ENCODE results near the gene SPP2. TPM values are rescaled to one million over a fixed set of nuclear protein-coding genes. Genes with fewer than 3 reads are reported as not detected.

Gene SPP2
- total RNA-seq, 5 donors from 2014 or later (not counting 1 experiment from before 2014, with no cell fraction given) = not detected

GRCh38 chr2:234125451-234126145, 75.1 kb downstream of the SPP2 start:
- ATAC-seq (replicated peaks in 1 of 4) = no peak
- POLR2A ChIA-PET = interaction anchor here in 1 of 2 donors (0.6 kb wide), 1 partner anchor 172 kb away, joined by 3 read pairs; no protein-coding TSS in a partner anchor

GRCh38 chr2:234126146-234126470, 75.6 kb downstream of the SPP2 start:
- H3K36me3 Mint-ChIP-seq = no peaks in the 10 kb centered on the region
- WGBS (ENCODE audit: insufficient coverage) = no CpG with 5 or more reads among the region's 6 CpGs
- no peaks in the 10 kb centered on the region for H3K27me3 ChIP-seq (replicated peaks in 1 of 2; ENCODE audit: control insufficient read depth in 2 of 2, extremely low read depth in 1 of 2, insufficient read depth in 2 of 2, low read length in 1 of 2)
- no peaks in the 10 kb centered on the region for H3K9me3 ChIP-seq
- H3K27ac Mint-ChIP-seq = no peak overlapping the region
- H3K9me3 Mint-ChIP-seq = no peaks in the 10 kb centered on the region
- no peak overlapping the region for H3K27ac ChIP-seq (ENCODE audit: low read length)
- H3K4me1 ChIP-seq (ENCODE audit: control insufficient read depth in 1 of 2, extremely low read depth in 1 of 2, insufficient read depth in 2 of 2, low read length in 2 of 2) = peaks cover 0 to 4% of the 10 kb centered on the region in 2 experiments
- DNase-seq (no peak), ATAC-seq (replicated peaks in 1 of 4) (no peak)
- ChIA-PET POLR2A (no interaction called here), CTCF (interaction anchor here in 1 of 2 donors (0.6 to 0.7 kb wide), 2 partner anchors 915 to 1270 kb away, joined by 3 read pairs; no protein-coding TSS in a partner anchor)
- no peaks in the 10 kb centered on the region for H3K36me3 ChIP-seq (ENCODE audit: control insufficient read depth in 2 of 2, extremely low read depth in 1 of 2, insufficient read depth in 1 of 2, low read length in 1 of 2)
- peaks cover 0 to 2% of the 10 kb centered on the region in 2 donors for H3K27me3 Mint-ChIP-seq
- no peak overlapping the region for H3K4me3 Mint-ChIP-seq
- peaks cover 4 to 15% (median 6%) of the 10 kb centered on the region in 3 donors for H3K4me1 Mint-ChIP-seq
- no peak overlapping the region for H3K4me3 ChIP-seq (ENCODE audit: control insufficient read depth in 1 of 2, extremely low read depth in 1 of 2, low read length in 1 of 2)

More at GRCh38 chr2:234125451-234126145, 75.1 kb downstream of the SPP2 start:
- no CpG with 5 or more reads among the region's 7 CpGs for WGBS (ENCODE audit: insufficient coverage)
- Mint-ChIP-seq H3K27ac (no peak overlapping the region), H3K9me3 (no peaks in the 10 kb centered on the region), H3K27me3 (peaks cover 0 to 2% of the 10 kb centered on the region in 2 donors), H3K4me1 (peaks cover 4 to 13% (median 6%) of the 10 kb centered on the region in 3 donors), H3K4me3 (no peak overlapping the region), H3K36me3 (no peaks in the 10 kb centered on the region)
- no peaks in the 10 kb centered on the region for H3K36me3 ChIP-seq (ENCODE audit: control insufficient read depth in 2 of 2, extremely low read depth in 1 of 2, insufficient read depth in 1 of 2, low read length in 1 of 2)
- H3K4me1 ChIP-seq (ENCODE audit: control insufficient read depth in 1 of 2, extremely low read depth in 1 of 2, insufficient read depth in 2 of 2, low read length in 2 of 2) = peaks cover 0 to 4% of the 10 kb centered on the region in 2 experiments
- DNase-seq = no peak
- H3K9me3 ChIP-seq = no peaks in the 10 kb centered on the region
- H3K27ac ChIP-seq (ENCODE audit: low read length) = no peak overlapping the region
- CTCF ChIA-PET = interaction anchor here in 1 of 2 donors (0.6 to 0.7 kb wide), 2 partner anchors 916 to 1270 kb away, joined by 3 read pairs; no protein-coding TSS in a partner anchor
- no peak overlapping the region for H3K4me3 ChIP-seq (ENCODE audit: control insufficient read depth in 1 of 2, extremely low read depth in 1 of 2, low read length in 1 of 2)
- H3K27me3 ChIP-seq (replicated peaks in 1 of 2; ENCODE audit: control insufficient read depth in 2 of 2, extremely low read depth in 1 of 2, insufficient read depth in 2 of 2, low read length in 1 of 2) = peaks cover 0 to 2% of the 10 kb centered on the region in 2 experiments

Other genes with a start within 250 kb of the SPP2 start
- 1 to 10 TPM in 3 of 5 donors, under 1 TPM in 2; 0.33 to 1.7 (median 1.1) TPM for gene HJURP, start 196.2 kb upstream of the SPP2 start, total RNA-seq
- gene TRPM8, start 133.3 kb upstream of the SPP2 start, total RNA-seq = not detected